ENCODE data around the gene DLGAP1. TPM values are rescaled to one million over a fixed set of nuclear protein-coding genes. Genes with fewer than 3 reads are reported as not detected.

Gene DLGAP1
- total and polyA plus RNA-seq, 4 donors: 0.54 to 11.8 (median 3.1) TPM

- H3K36me3 ChIP-seq (ENCODE audit: control insufficient read depth in 4 of 4, insufficient read depth in 4 of 4, low read length in 4 of 4): no peaks in the 10 kb centered on the region
- 86 to 90% methylated on average over 3 of the region's 3 CpGs for WGBS, 2 donors
- no peak overlapping the region for H3K4me3 ChIP-seq
- no peaks in the 10 kb centered on the region for H3K27me3 ChIP-seq (ENCODE audit: control insufficient read depth in 3 of 3, insufficient read depth in 3 of 3, low read length in 2 of 3)
- H3K9ac ChIP-seq (ENCODE audit: insufficient read depth in 1 of 2, low read length in 2 of 2): no peak overlapping the region
- TF ChIP-seq, protein P1, sequence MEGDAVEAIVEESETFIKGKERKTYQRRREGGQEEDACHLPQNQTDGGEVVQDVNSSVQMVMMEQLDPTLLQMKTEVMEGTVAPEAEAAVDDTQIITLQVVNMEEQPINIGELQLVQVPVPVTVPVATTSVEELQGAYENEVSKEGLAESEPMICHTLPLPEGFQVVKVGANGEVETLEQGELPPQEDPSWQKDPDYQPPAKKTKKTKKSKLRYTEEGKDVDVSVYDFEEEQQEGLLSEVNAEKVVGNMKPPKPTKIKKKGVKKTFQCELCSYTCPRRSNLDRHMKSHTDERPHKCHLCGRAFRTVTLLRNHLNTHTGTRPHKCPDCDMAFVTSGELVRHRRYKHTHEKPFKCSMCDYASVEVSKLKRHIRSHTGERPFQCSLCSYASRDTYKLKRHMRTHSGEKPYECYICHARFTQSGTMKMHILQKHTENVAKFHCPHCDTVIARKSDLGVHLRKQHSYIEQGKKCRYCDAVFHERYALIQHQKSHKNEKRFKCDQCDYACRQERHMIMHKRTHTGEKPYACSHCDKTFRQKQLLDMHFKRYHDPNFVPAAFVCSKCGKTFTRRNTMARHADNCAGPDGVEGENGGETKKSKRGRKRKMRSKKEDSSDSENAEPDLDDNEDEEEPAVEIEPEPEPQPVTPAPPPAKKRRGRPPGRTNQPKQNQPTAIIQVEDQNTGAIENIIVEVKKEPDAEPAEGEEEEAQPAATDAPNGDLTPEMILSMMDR (IDR thresholded peaks at IDR 0.05; ENCODE audit: control extremely low read depth, extremely low read depth): no peak
- ATAC-seq (ENCODE audit: insufficient read depth, low FRiP score): no peak
- no peak overlapping the region for H3K27ac ChIP-seq (ENCODE audit: low read depth in 1 of 2, low read length in 1 of 2)
- H3K9me3 ChIP-seq (ENCODE audit: control insufficient read depth in 4 of 4, insufficient read depth in 3 of 4, low read length in 3 of 4): no peaks in the 10 kb centered on the region
- no peak for DNase-seq
- peaks cover 0 to 4% (median 0%) of the 10 kb centered on the region in 5 donors for H3K4me1 ChIP-seq (ENCODE audit: control insufficient read depth in 5 of 5, insufficient read depth in 5 of 5, low read length in 5 of 5)
Measured at GRCh38 chr18:3921826-3922225, 533.3 kb downstream of the DLGAP1 start.

- H3K4me3 ChIP-seq: no peak overlapping the region
- ATAC-seq (ENCODE audit: insufficient read depth, low FRiP score) (no peak), DNase-seq (no peak)
- no peak overlapping the region for H3K27ac ChIP-seq (ENCODE audit: low read depth in 1 of 2, low read length in 1 of 2)
- H3K4me1 ChIP-seq (ENCODE audit: control insufficient read depth in 5 of 5, insufficient read depth in 5 of 5, low read length in 5 of 5): peaks cover 0 to 4% (median 0%) of the 10 kb centered on the region in 5 donors
- TF ChIP-seq, protein P1 (IDR thresholded peaks at IDR 0.05; ENCODE audit: control extremely low read depth, extremely low read depth): no peak
- H3K36me3 ChIP-seq (ENCODE audit: control insufficient read depth in 4 of 4, insufficient read depth in 4 of 4, low read length in 4 of 4): no peaks in the 10 kb centered on the region
- H3K9me3 ChIP-seq (ENCODE audit: control insufficient read depth in 4 of 4, insufficient read depth in 3 of 4, low read length in 3 of 4): no peaks in the 10 kb centered on the region
- WGBS, 2 donors: 87 to 92% methylated on average over 2 of the region's 2 CpGs
- H3K27me3 ChIP-seq (ENCODE audit: control insufficient read depth in 3 of 3, insufficient read depth in 3 of 3, low read length in 2 of 3): no peaks in the 10 kb centered on the region
- no peak overlapping the region for H3K9ac ChIP-seq (ENCODE audit: insufficient read depth in 1 of 2, low read length in 2 of 2)
Measured at GRCh38 chr18:3920832-3921231, 534.3 kb downstream of the DLGAP1 start.

DNA sequence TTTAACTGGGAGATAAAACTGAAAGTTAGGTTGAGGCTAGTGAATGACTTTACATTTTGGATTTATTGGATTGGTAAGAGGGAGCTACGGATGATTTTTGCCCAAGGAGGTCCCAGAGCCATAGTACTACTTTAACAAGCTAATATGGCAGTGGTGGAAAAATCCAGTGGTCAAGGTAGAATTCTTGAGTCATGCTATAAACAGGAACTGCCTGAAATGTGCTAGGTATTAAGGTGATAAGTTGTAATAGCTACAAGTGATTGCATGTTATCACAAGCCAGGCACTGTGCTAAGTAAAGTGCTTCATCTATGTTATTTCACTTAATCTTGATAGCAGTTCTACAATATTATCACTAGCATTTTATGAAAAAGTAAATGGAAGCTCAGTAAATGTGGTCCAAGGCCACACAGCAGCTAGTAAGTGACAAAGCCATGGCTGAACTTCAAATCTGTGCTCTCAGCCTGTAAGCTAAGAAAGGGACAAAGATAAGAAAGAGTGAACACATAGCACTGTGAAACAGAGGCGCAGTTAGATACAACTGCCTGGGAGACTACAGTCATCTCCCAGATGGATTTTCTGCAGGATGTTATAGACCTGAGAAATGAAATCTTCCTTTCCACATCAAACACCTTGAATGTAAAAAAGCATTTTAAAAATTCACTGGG is 535.6 kb downstream of the DLGAP1 start:
- H3K27ac ChIP-seq (ENCODE audit: low read depth in 1 of 2, low read length in 1 of 2): no peak overlapping the region
- peaks cover 0 to 4% (median 0%) of the 10 kb centered on the region in 5 donors for H3K4me1 ChIP-seq (ENCODE audit: control insufficient read depth in 5 of 5, insufficient read depth in 5 of 5, low read length in 5 of 5)
- 97% methylated on average over 2 of the region's 2 CpGs for WGBS, 2 donors
- DNase-seq (no peak), ATAC-seq (ENCODE audit: insufficient read depth, low FRiP score) (no peak)
- H3K4me3 ChIP-seq: no peak overlapping the region
- no peaks in the 10 kb centered on the region for H3K9me3 ChIP-seq (ENCODE audit: control insufficient read depth in 4 of 4, insufficient read depth in 3 of 4, low read length in 3 of 4)
- TF ChIP-seq, protein P1 (IDR thresholded peaks at IDR 0.05; ENCODE audit: control extremely low read depth, extremely low read depth): no peak
- H3K27me3 ChIP-seq (ENCODE audit: control insufficient read depth in 3 of 3, insufficient read depth in 3 of 3, low read length in 2 of 3): no peaks in the 10 kb centered on the region
- H3K36me3 ChIP-seq (ENCODE audit: control insufficient read depth in 4 of 4, insufficient read depth in 4 of 4, low read length in 4 of 4): no peaks in the 10 kb centered on the region
- H3K9ac ChIP-seq (ENCODE audit: insufficient read depth in 1 of 2, low read length in 2 of 2): no peak overlapping the region

GRCh38 chr18:3916082-3916481 is 539.0 kb downstream of the DLGAP1 start:
- no peak for ATAC-seq (ENCODE audit: insufficient read depth, low FRiP score)
- Histone ChIP-seq H3K27ac (ENCODE audit: low read depth in 1 of 2, low read length in 1 of 2) (no peak overlapping the region), H3K4me3 (no peak overlapping the region), H3K36me3 (ENCODE audit: control insufficient read depth in 4 of 4, insufficient read depth in 4 of 4, low read length in 4 of 4) (no peaks in the 10 kb centered on the region), H3K9me3 (ENCODE audit: control insufficient read depth in 4 of 4, insufficient read depth in 3 of 4, low read length in 3 of 4) (no peaks in the 10 kb centered on the region), H3K9ac (ENCODE audit: insufficient read depth in 1 of 2, low read length in 2 of 2) (no peak overlapping the region), H3K4me1 (ENCODE audit: control insufficient read depth in 5 of 5, insufficient read depth in 5 of 5, low read length in 5 of 5) (peaks cover 0 to 4% (median 0%) of the 10 kb centered on the region in 5 donors), H3K27me3 (ENCODE audit: control insufficient read depth in 3 of 3, insufficient read depth in 3 of 3, low read length in 2 of 3) (no peaks in the 10 kb centered on the region)
- WGBS, 2 donors: 72 to 85% methylated on average over 7 of the region's 7 CpGs
- TF ChIP-seq, protein P1 (IDR thresholded peaks at IDR 0.05; ENCODE audit: control extremely low read depth, extremely low read depth): no peak
- DNase-seq: no peak

Data from lung (tissue), 12 donors.